NCI-H1694 (cell line): ENCODE data around the gene LRRC8E.
"Not testable (repeated sequence)": the region's sequence is repeated elsewhere in the genome, so short reads cannot be mapped to it uniquely, and the experiment has no call there.

Source experiments
- DNase-seq: peaks from one replicate; lab custom pipeline; 2025; lab: John Stamatoyannopoulos, UW

LRRC8E gene

GRCh38 chr19:7887408-7888144 lies 734 bp upstream of the LRRC8E start:
- DNase-seq: no peak

- DNase-seq: no peak
These were observed 512 bp downstream of the LRRC8E start for GRCh38 chr19:7888826-7889217.

- DNase-seq: not testable (repeated sequence)
These were observed 5.2 kb downstream of the LRRC8E start for GRCh38 chr19:7893362-7894101.

GRCh38 chr19:7894612-7895309 lies 6.5 kb downstream of the LRRC8E start:
- no peak for DNase-seq

- DNase-seq: no peak
These were observed 7.3 kb downstream of the LRRC8E start for GRCh38 chr19:7895565-7895964.

- DNase-seq: no peak
These were observed 9.0 kb downstream of the LRRC8E start for GRCh38 chr19:7897292-7897691.

GRCh38 chr19:7898967-7899366 lies 10.7 kb downstream of the LRRC8E start:
- no peak for DNase-seq

GRCh38 chr19:7899751-7900378 lies 11.6 kb downstream of the LRRC8E start:
- DNase-seq: no peak

GRCh38 chr19:7900401-7900870 lies 12.1 kb downstream of the LRRC8E start:
- DNase-seq: no peak

- DNase-seq: no peak
These were observed 12.6 kb downstream of the LRRC8E start for GRCh38 chr19:7900931-7901330.

GRCh38 chr19:7901337-7901736 lies 13.0 kb downstream of the LRRC8E start:
- DNase-seq: no peak

- no peak for DNase-seq
These were observed 14.5 kb downstream of the LRRC8E start for GRCh38 chr19:7902796-7903243.

GRCh38 chr19:7903244-7904073 lies 15.1 kb downstream of the LRRC8E start, which contains the start of gene MAP2K7:
TSS of gene MAP2K7 (plus strand) at chr19:7903877. CDS start at chr19:7903945, 68 bp downstream.
- peak; percentile 98 for DNase-seq

- DNase-seq: no peak
These were observed 16.0 kb downstream of the LRRC8E start for GRCh38 chr19:7904074-7905020.

GRCh38 chr19:7905268-7905667 lies 17.0 kb downstream of the LRRC8E start:
- DNase-seq: no peak

GRCh38 chr19:7905859-7906258 lies 17.5 kb downstream of the LRRC8E start:
- DNase-seq: no peak

GRCh38 chr19:7907122-7907521 lies 18.8 kb downstream of the LRRC8E start:
- no peak for DNase-seq

GRCh38 chr19:7907544-7907943 lies 19.2 kb downstream of the LRRC8E start:
- no peak for DNase-seq

GRCh38 chr19:7908078-7908699 lies 19.9 kb downstream of the LRRC8E start:
- DNase-seq: no peak
